ENCODE measurements around the gene CSF2.

DNA sequence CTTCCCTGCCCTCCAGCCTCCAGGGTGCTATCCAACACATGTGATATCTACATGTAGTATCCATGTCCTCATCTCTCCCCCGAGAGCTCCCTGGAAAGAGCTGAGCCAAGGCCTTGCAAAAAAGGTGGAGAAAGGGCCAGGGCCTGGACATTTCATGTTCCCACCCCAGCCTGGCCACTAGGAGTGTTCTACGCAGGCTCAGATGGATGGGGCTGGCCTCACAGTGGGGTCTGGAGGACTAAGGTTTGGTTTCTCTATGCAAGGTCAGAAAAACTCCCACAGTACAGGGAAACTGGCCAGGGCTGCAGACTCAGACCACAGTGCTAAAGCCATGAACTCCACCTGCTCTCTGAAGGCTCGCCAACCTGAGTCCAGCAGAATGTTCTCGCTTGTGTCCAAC lies 1.5 kb upstream of the CSF2 start:
- no peak for TF ChIP-seq POLR2A (IDR thresholded peaks at IDR 0.05)
- TF ChIP-seq, protein P1, sequence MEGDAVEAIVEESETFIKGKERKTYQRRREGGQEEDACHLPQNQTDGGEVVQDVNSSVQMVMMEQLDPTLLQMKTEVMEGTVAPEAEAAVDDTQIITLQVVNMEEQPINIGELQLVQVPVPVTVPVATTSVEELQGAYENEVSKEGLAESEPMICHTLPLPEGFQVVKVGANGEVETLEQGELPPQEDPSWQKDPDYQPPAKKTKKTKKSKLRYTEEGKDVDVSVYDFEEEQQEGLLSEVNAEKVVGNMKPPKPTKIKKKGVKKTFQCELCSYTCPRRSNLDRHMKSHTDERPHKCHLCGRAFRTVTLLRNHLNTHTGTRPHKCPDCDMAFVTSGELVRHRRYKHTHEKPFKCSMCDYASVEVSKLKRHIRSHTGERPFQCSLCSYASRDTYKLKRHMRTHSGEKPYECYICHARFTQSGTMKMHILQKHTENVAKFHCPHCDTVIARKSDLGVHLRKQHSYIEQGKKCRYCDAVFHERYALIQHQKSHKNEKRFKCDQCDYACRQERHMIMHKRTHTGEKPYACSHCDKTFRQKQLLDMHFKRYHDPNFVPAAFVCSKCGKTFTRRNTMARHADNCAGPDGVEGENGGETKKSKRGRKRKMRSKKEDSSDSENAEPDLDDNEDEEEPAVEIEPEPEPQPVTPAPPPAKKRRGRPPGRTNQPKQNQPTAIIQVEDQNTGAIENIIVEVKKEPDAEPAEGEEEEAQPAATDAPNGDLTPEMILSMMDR (IDR thresholded peaks at IDR 0.05): no peak

Data from esophagus squamous epithelium (tissue), 4 donors.